Amygdala (tissue), 56 donors: Measurements from ENCODE around the gene OLFML2A.
A peak's percentile ranks its signal among the peaks of the same experiment; 100 is the strongest.
"Not testable (repeated sequence)": the region's sequence is repeated elsewhere in the genome, so short reads cannot be mapped to it uniquely, and the experiment has no call there.

Experiments
- DNase-seq, 56 donors: peaks; one replicate each; lab custom pipeline; 2025; lab: John Stamatoyannopoulos, UW

OLFML2A gene

DNA sequence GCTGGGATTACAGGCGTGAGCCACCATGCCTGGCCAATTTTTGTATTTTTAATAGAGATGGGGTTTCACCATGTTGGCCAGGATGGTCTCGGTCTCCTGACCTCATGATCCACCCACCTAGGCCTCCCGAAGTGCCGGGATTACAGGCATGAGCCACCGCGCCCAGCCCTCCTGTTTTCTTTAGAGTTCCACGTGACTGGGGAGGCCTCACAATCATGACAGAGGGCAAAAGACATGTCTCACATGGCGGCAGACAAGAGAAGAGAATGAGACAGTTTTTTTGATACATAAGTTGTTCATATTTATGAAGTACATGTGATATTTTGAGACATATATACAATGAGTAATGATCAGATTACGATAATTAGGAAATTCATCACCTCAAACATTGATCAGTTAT, 69.5 kb downstream of the OLFML2A start:
- DNase-seq, result not testable (repeated sequence)

DNA sequence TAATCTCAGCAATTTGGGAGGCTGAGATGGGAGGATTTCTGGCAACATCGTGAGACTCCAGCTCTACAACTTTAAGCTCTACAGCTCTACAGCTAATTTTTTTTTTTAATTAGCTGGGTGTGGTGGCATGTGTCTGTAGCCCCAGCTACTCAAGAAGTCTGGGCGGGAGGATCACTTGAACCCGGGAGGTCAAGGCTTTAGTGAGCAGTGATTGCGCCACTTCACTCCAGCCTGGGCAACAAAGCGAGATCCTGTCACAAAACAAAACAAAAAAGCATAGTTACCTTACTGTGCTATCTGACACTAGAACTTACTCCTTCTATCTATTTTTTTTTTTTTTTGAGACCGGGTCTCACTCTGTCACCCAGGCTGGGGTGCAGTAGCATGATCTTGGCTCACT, 70.0 kb downstream of the OLFML2A start:
- no peak for DNase-seq

DNA sequence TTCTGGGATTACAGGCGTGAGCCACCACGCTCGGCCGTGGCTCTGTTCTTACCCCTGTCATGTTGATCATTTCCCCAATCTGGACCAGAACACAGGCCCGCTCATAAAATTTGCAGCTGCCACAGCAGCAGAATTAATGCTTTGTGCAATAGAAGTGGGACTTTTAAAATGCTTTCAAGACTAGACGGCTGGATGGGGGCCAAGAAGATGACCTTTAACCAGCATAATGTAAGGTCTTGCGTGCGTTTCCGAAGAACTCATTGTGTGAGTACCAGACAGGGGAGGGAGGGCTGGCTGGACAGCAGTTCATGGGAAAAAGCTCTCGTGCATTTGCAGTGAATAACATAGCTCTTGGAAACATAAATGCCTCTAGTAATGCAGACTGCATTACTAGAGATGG, 72.9 kb downstream of the OLFML2A start:
- DNase-seq, result no peak

DNA sequence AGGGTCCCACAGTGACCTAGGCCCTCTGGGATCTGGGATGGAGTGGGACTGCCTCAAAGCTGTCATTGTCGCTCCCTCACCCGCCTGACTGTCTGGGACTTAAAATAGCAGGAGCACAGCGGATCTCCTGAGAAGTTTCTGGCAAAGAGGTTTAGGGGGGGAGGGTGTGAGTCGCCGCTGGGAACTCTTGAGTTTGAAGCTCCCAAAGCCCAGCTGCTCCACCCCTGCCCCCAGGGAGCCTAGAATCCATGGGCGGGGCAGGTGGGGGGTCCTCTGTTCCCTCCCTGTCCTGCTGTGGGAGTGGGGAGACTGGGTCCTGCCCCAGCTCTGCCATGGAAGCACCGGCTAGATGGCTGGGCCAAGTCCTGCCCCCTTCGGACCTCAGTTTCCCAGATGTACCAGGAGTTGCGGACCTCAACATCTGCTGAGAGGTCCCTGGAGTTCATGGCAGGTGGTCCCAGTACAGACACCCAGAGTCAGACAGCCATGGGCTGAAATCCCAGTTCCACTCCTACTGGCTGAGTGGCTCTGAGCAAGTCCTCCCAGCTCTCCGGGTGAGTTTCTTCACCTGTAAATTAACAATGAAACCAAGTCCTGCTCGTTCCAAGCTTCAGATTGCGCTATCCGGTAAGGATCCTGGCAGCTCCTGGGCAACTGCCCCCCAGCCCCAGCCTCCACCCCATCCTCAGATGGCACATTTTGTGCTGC, 75.3 kb downstream of the OLFML2A start:
- no peak for DNase-seq

DNA sequence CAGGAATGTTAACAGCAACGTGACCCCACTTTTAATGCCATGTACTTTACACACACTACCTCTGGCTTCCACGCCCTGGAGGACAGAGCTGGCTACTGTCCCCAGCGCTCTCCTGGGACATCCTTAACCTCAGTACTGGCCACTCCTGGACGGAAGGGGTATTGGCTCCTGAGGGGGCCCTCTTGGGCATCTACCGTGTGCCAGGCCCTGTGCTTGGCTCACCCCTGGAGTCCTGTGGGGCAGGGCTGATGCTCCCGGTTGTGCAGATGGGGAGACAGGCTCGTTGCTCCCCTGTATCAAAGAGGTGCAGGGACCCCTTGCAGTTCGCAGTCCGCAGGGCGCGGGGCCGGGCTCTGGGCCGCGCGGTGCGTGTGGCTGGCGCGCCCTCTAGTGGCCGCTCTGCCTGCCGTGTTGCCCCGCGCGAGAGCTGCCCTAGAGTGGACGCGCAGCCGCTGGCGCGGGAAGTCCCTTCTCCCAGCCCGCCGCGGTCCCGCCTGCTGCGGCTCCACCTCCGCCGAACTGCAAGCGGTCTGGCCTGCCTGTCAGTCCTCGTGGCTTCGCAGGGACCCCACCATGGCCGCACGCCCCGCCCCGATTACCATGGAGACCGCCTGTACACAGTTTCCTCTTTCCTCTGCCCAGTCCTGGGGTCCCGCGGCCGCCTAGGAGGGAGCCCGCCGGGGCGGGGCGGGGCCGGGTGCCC, 76.0 kb downstream of the OLFML2A start, which contains the start of gene WDR38:
WDR38 (plus strand) TSS at position 632 of the 703 bp plus-strand sequence. CDS start 72 bp downstream, outside the sequence.
- DNase-seq, result peak in 44 of 56 donors; percentile 6 to 82 (median 50)

DNA sequence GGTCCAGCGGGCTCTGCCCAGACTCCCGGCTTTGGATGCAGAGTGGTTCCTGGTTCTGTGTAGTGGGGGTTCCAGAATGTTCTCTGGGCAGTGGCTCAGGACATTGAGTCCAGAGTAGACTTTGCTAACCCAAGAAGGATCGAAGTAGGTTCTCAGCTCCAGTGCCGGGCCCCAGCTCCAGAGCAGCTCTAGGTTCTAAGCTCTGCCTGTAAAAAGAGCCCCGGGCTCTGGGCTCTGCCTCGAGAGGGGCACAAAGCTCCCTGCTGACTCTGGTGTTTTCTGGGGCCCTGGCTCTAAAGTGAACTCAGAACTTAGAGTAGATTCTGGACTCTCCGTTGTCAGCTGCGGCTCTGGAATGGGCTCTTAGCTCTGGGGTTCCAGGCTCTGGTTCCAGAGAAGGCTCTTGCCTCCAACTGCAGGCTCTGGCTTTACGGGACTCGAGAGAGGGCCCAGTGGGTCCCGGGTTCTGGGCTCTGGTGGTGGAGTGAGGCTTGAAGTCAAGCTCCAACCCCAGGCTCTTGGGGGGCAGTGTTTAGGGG, 76.7 kb downstream of the OLFML2A start:
- peak in 1 of 56 donors; percentile 73 for DNase-seq

DNA sequence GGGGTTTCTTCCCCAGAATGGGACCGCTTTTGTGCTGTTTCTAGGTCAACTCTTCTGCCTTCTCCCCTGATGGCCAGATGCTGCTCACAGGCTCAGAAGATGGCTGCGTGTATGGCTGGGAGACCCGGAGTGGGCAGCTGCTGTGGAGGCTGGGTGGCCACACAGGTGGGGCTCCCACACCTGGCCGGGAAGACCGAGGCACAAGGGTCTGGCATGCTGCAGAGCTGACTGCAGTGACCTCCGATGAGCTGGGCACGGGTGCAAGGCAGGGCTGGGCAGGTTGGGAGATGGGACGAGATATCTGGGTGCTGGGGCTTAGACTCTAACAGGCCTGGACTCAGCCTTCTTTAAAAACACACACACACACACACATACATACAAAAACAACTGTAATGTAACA, 77.2 kb downstream of the OLFML2A start:
- DNase-seq, result no peak

DNA sequence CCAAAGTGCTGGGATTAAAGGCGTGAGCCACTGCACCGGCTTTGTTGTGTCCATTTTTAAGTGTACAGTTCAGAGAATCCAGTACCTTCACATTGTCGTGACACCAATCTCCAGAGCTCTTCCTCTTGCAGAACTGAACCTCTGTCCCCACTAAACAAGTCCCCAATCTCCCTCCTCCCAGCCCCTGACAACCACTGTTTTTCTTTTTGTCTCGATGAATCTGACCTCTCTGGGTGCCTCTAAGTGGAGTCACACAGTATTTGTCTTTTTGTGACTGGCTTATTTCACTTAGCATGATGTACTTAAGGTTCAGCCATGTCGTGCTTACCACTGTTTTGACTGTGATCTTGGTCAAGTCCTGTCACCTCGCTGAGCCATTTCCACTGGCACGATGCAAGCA, 77.9 kb downstream of the OLFML2A start:
- no peak for DNase-seq

DNA sequence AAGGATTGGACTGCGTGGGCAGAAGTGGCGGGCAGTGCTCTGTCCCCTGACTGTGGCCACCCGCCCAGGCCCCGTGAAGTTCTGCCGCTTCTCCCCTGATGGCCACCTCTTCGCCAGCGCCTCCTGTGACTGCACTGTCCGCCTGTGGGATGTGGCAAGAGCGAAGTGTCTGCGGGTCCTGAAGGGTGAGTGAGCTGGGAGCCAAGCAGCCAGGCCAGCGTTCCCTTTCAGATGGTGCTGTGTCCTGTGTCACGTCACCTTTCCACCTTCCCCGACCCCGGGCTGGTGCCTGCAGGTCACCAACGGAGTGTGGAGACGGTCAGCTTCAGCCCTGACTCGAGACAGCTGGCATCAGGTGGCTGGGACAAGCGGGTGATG, 78.6 kb downstream of the OLFML2A start:
- no peak for DNase-seq

DNA sequence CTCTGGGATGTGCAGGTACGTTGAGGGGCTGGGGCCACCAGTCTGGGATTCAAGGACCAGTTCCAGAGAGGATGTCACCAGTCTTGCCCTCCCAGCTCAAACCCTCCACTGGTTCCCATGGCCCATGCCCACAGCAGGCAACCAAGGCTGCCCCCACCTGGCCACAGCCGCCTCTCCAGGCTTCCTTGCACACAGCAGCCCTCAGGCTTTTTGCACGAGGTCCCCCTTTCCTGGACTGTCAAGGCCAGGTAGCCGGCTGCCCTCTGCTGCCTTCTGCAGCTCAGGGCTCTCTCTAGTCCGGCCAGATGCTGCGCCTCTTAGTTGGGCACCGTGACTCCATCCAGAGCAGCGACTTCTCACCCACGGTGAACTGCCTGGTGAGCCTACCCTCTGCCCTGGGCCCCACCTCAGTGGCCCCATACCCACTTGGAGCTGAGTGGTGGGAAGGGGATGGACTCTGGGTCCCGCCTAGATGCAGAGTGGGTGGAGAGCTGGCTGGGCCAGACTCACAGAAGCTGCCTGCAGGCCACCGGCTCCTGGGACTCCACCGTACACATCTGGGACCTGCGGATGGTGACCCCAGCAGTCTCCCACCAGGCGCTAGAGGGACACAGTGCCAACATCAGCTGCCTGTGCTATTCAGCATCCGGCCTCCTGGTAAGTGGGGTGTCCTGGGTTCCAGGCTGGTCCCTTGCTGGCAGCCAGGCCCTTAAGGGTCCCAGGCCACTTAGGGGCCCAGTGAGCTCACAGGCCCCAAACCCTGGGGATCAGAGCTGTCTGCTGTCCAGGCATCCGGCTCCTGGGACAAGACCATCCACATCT, 79.2 kb downstream of the OLFML2A start:
- DNase-seq, result peak in 1 of 56 donors; percentile 11

DNA sequence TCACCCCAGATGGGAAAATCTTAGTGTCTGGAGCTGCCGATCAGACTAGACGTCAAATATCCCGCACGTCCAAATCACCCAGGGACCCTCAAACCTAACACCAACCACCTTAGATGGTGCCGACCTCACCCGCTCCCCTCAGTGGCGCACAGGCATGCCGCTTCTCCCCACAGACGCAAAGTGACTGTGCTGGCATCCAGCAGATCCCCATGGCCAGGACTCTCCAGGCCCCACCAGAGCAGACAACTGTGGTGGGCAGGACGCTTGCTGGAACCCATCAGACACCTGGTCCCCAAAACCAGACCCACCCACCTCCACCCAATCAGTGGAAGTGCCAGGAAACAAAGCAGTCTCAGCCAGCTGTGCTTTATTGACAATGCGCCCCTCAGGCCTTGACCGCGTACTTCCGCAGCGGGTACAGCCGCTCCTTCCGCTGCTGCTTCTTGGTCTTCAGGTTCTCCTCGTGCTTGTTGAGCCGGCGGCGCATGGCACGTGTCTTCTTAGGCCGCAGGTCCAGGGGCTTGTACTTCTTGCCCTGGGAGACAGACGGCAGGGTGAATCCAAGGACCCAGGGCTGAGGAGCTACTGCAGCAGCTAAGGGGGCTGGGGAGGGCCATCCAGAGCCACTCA, 80.7 kb downstream of the OLFML2A start:
- DNase-seq, result no peak

DNA sequence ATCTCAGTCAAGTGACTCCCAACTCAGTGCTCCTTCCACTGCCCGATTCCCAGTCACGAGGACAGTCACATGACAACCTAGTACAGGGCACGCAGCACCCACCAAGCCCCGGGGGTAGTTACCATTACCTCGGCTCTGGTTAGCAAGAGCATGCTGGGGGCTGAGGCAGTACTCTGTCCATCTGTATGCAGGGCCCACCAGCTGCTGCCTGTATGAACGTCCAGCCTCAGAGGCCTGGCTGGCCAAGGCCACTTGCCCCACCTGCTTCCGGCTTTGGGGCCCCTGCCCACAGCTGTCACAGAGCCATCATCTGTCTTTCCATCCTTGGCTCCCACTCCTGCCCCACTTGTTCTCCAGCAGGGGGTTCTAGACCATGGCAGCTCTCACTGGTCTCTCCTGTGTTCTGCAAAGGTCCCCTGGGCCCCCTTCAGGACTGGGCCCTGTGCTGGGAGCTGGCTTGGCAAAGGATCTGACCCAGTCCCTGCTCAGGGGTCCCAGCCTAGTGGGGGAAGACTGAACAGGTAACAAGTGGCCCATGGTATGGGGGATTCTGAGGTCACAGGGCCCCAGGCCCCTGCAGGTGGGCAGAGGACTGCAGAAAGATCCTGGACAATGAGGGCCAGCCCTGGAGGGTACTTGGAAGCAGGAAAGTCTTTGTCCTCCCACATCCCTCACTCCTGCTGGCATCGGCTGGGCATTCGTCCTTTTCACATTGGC, 81.6 kb downstream of the OLFML2A start:
- DNase-seq, result no peak

DNA sequence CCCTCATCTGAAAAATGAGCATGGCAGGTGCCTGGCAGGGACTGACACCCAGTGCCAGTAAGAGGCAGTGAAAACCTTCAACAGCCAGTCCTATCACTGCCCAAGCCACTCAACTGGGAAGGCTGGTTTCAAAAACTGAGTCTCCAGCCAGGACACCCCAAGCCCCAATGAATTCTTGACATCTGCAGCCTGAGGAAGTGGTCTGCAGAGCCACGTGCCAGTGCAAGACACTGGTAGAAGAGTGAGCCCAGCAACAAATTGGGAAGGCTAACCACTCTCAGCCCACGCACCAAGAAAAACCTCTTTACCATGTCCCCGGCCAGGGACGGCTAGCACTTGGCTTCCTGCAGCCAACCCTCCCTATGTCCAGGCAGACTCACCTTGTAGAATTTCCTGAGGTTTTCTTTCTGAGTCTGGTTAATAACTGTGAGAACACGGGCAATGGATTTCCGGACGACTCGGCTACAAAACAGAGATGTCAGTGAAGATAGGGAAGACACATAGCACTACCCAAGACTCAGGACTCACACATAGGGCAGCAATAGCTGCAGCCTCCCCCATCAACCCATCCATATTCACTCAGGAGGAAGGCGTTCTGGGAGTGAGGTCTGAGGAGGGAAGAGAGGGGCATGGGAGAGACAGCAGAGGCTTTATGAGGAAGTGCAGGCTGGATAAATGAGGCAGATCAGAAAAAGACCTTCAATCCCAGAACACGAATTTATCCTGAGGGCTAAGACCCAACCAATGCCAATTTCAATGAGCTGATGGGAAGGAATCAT, 83.1 kb downstream of the OLFML2A start:
- DNase-seq, result no peak

DNA sequence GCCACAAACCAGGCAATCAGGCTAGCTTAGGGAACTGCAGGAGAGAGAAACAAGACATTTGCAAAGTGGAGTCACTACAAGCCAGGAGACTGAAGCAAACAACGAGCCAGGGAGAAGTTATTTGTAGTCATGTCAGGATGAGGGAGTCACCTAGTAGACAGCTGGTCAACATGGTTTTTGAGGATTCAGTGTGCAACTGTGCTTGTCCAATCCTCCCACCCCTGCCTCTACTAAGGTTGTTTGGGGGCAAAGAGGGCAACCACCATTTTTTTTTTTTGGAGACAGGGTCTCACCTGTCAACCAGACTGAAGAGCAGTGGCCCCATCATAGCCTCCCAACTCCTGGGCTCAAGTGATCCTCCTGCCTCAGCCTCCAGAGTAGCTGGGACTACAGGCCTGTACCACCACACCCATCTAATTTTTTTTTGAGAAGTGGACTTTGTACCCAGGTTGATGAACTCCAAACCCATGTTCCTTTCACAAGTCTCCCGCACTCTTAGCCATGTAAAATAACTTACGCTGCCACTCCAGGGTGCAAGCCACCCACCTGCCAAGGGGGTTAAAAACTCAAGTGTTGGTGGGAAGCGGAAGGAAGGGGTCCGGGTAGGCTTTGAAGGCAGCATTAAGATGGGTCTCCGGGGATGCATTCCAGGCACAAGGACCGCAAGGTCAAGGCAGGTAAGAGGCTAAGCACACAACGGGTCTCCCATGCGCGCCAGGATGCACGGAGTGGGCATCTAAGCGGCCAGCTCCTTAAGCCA, 83.8 kb downstream of the OLFML2A start:
- DNase-seq, result no peak

DNA sequence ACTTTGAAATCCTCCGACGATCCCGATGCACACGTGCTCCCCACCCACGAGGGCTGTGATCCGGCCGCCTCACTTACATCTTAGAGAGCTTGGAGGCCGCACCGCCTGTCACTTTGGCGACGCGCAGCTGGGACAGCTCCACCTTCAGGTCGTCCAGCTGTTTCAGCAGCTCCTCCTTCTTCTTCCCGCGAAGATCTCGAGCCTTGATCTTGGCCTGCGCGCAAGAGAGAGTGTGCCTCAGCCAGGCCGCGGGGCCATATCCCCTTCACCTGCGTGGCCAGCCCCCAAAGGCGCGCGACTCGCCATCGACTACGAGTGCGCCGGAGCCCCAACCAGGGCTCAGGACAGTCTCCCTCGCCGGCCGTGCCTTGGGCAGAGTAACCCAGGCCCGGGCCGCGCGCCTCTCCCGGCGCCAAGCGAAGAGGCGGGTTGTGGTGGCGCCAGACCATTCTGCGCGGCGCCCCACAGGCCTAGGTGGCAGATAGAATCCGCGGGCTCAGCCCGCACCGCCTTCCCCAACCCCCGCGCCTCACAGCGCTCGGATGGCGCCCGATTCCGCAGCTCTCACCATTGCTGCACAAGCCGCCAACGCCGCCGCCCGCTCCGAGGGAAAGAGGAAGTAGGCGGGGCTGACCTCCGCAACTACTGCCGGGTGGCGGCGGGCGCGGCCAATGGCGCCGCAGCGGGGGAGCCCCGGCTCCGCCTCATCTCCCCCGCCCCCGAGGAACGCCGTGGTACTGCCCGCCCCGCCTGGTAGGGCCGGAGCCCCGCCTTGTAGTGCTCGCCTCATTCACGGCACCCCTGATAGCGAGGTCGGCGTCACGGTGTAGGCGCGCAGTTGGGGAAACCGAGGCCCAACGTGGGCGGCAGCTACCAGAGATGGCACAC, 84.7 kb downstream of the OLFML2A start, which contains the start of the genes ARPC5L and RPL35:
ARPC5L (plus strand) TSS at position 789 of the 888 bp plus-strand sequence. CDS start 7,161 bp downstream, outside the sequence.
RPL35 (minus strand) TSS at position 616 of the 888 bp plus-strand sequence; CDS start at position 571, 45 bp downstream.
- peak; percentile 34 to 97 (median 89) for DNase-seq

DNA sequence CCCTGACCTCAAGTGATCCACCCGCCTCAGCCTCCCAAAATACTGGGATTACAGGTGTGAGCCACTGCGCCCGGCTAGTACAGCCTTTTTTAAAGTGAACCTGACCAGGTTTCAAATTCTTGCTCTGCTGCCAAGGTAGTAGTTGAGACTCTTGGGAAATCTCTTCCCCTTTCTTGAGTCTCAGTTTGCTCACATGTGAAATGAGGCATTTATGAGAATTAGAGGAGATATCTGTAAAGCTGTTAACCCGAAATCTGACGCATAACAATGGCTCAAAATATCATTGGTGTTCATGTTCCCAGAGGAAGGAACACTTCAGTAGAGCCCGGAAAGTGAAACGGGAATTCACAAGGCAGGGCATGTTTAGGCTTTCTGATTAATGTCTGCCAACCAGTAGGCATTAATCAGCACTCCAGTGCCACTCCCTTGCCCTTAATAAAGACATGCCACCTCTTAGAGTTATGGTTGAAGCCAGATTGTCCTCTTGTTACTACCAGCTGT, 86.5 kb downstream of the OLFML2A start:
- DNase-seq, result no peak
